DND-41 (cell line): ENCODE results near the gene STAMBP.

ENCODE experiments used
- ATAC-seq: fragments of 200-7000 bp; cut with Tn5 transposase; 3 replicates; pipeline ENCODE4 v1.9.1; 2021; ENCODE audit warnings: low read depth; ENCODE audit not compliant: insufficient read depth
- DNase-seq: peaks from one replicate; pipeline ENCODE4 v3.0.0-alpha.2; 2020
- H2AFZ ChIP-seq: 2 replicates; pipeline ENCODE4 v1.6.0; 2012; ENCODE audit warnings: low read depth, low read length
- H3K27ac ChIP-seq: 2 replicates; pipeline ENCODE4 v1.5.1; 2012; ENCODE audit warnings: low read length, inconsistent platforms
- H3K27me3 ChIP-seq: fragments of 200-600 bp; sonication (generic); 2 replicates; pipeline ENCODE4 v1.6.0; 2012; ENCODE audit warnings: low read length, mild to moderate bottlenecking, inconsistent platforms; ENCODE audit not compliant: insufficient read depth, poor library complexity
- H3K36me3 ChIP-seq: 2 replicates; pipeline ENCODE4 v1.5.1; 2012; ENCODE audit warnings: low read length, inconsistent platforms; ENCODE audit not compliant: insufficient read depth
- H3K4me1 ChIP-seq: 2 replicates; pipeline ENCODE4 v1.5.1; 2012; ENCODE audit warnings: mild to moderate bottlenecking, low read length; ENCODE audit not compliant: insufficient read depth
- H3K4me2 ChIP-seq: 2 replicates; pipeline ENCODE4 v1.6.0; 2012; ENCODE audit warnings: mild to moderate bottlenecking, moderate library complexity, low read length, inconsistent platforms; ENCODE audit not compliant: insufficient read depth
- H3K4me3 ChIP-seq, 2 experiments: fragments of 200-600 bp in 1 of 2; shearing (Covaris generic) in 1 of 2; 2 replicates each; pipeline ENCODE4 v1.5.1; 2012 to 2016; ENCODE audit warnings: inconsistent platforms in 2 of 2, low read length in 2 of 2, mild to moderate bottlenecking in 2 of 2, low read depth in 1 of 2, moderate library complexity in 1 of 2
- H3K79me2 ChIP-seq: 2 replicates; pipeline ENCODE4 v1.6.0; 2012; ENCODE audit warnings: low read length, inconsistent platforms; ENCODE audit not compliant: insufficient read depth
- H3K9ac ChIP-seq: 2 replicates; pipeline ENCODE4 v1.6.0; 2012; ENCODE audit warnings: low read depth, mild to moderate bottlenecking, inconsistent platforms, low read length, moderate library complexity
- H3K9me3 ChIP-seq: 2 replicates; pipeline ENCODE4 v1.5.1; 2012; ENCODE audit warnings: low read length, moderate library complexity, mild to moderate bottlenecking, inconsistent platforms; ENCODE audit not compliant: insufficient read depth, severe bottlenecking
- H4K20me1 ChIP-seq: 2 replicates; pipeline ENCODE4 v1.6.0; 2012; ENCODE audit warnings: low read length; ENCODE audit not compliant: insufficient read depth
- EZH2 ChIP-seq: IDR thresholded peaks from 3 replicates; pipeline ENCODE4 v1.6.1; 2012; ENCODE audit warnings: borderline replicate concordance, low read depth, mild to moderate bottlenecking, moderate library complexity, low read length, inconsistent platforms; ENCODE audit not compliant: severe bottlenecking
- TF ChIP-seq, protein P1 (sequence below): IDR thresholded peaks from 2 replicates; pipeline ENCODE4 v1.5.1; 2012; ENCODE audit warnings: borderline replicate concordance, low read length, moderate library complexity, mild to moderate bottlenecking; ENCODE audit not compliant: poor library complexity, severe bottlenecking; ENCODE audit errors: extremely low read depth

Gene STAMBP

DNA sequence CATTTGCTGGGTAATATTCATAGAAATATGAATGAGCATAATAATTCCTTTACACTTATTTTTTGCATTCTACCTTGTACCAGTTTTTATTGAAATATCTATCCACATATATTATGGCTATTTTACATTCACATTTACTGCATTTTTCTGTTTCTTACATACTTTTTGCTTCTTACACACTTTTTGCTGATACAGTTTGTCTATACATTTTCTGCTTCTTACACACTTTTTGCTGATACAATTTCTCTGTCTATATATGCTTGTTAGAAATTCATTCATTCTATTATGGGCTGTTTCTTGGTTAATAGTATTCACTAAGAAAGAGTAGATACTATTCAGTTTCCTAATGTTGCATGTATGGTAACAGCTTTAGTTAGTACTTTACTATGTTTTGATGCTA lies 16.9 kb upstream of the STAMBP start:
- no peak overlapping the region for H3K9ac ChIP-seq
- H4K20me1 ChIP-seq, result no peaks in the 10 kb centered on the region
- no peak for ATAC-seq
- H3K4me2 ChIP-seq, result no peak overlapping the region
- H3K79me2 ChIP-seq, result no peaks in the 10 kb centered on the region
- TF ChIP-seq, protein P1, sequence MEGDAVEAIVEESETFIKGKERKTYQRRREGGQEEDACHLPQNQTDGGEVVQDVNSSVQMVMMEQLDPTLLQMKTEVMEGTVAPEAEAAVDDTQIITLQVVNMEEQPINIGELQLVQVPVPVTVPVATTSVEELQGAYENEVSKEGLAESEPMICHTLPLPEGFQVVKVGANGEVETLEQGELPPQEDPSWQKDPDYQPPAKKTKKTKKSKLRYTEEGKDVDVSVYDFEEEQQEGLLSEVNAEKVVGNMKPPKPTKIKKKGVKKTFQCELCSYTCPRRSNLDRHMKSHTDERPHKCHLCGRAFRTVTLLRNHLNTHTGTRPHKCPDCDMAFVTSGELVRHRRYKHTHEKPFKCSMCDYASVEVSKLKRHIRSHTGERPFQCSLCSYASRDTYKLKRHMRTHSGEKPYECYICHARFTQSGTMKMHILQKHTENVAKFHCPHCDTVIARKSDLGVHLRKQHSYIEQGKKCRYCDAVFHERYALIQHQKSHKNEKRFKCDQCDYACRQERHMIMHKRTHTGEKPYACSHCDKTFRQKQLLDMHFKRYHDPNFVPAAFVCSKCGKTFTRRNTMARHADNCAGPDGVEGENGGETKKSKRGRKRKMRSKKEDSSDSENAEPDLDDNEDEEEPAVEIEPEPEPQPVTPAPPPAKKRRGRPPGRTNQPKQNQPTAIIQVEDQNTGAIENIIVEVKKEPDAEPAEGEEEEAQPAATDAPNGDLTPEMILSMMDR, result no peak
- no peak for TF ChIP-seq EZH2
- no peaks in the 10 kb centered on the region for H3K36me3 ChIP-seq
- H3K27me3 ChIP-seq, result no peaks in the 10 kb centered on the region
- no peak for DNase-seq
- no peak overlapping the region for H2AFZ ChIP-seq
- H3K4me3 ChIP-seq, result no peak overlapping the region
- no peak overlapping the region for H3K27ac ChIP-seq
- H3K4me1 ChIP-seq, result no peaks in the 10 kb centered on the region
- H3K9me3 ChIP-seq, result no peaks in the 10 kb centered on the region

DNA sequence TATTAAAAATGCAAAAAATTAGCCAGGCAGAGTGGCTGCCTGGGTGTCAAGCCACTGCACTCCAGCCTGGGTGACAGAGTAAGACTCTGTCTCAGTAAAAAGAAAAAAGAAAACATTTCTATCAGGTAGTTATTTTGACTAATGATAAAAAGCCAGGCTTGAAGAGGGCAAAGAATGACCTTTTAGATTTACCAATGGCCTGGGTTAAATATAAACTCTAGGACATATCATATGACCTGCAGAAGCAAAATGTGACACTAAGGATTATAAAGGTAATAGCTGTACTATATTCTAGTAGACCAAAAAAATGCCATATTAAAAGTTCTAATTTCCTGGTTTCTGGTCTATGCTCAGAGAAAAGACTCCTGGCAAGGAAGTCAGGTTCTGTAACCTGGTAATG lies 16.1 kb upstream of the STAMBP start:
- Histone ChIP-seq H3K27ac (no peak overlapping the region), H3K27me3 (no peaks in the 10 kb centered on the region), H3K4me2 (no peak overlapping the region), H2AFZ (no peak overlapping the region), H3K4me1 (no peaks in the 10 kb centered on the region), H3K4me3 (no peak overlapping the region), H3K9me3 (no peaks in the 10 kb centered on the region), H3K36me3 (no peaks in the 10 kb centered on the region), H4K20me1 (no peaks in the 10 kb centered on the region), H3K79me2 (no peaks in the 10 kb centered on the region), H3K9ac (no peak overlapping the region)
- no peak for DNase-seq
- no peak for ATAC-seq
- TF ChIP-seq EZH2, result no peak
- TF ChIP-seq, protein P1, result no peak

DNA sequence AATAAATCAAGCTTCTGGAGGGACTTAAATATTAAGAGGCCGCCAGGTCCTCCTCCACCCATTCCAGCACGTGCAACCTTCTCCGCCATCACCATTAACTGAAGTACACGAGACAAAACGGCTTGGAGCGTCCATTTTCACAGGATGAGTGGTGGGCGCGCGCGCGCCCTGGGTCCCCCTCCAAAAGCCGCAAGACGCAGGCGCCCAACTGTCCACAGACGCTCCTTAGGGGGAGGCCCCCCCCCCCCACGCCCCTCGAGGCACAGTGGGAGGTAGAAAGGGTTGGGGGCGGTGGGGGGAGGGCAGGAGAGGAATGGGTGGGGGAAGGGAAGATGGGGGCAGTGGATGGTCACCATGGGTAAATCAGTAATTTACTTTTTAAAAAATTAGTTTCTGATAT lies 10.5 kb upstream of the STAMBP start:
- no peaks in the 10 kb centered on the region for H4K20me1 ChIP-seq
- H3K4me1 ChIP-seq, result no peaks in the 10 kb centered on the region
- DNase-seq (no peak), ATAC-seq (no peak)
- no peaks in the 10 kb centered on the region for H3K9me3 ChIP-seq
- H3K4me3 ChIP-seq, result no peak overlapping the region
- H2AFZ ChIP-seq, result no peak overlapping the region
- no peaks in the 10 kb centered on the region for H3K27me3 ChIP-seq
- H3K79me2 ChIP-seq, result no peaks in the 10 kb centered on the region
- H3K36me3 ChIP-seq, result no peaks in the 10 kb centered on the region
- H3K9ac ChIP-seq, result no peak overlapping the region
- no peak overlapping the region for H3K4me2 ChIP-seq
- no peak overlapping the region for H3K27ac ChIP-seq
- no peak for TF ChIP-seq EZH2
- TF ChIP-seq, protein P1, result no peak

DNA sequence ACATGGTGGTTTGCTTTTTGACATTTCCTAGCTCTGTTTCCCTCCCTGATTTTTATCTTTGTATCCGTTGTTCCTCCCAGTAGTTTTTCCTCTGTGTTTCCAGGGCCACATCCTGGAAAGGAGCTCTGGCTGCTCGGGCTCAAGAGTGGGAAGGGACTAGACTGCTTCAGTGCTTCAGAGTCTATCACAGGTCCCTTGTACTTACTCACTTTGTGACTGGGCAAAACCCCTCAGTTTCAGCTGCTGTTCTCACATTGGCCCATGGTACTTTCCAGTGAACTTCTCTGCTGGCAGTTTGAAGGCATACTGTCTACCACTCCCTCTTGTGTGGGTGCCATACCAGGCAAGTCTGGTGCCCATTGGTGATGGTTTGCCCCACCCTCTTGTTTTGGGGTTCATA lies 7.5 kb upstream of the STAMBP start:
- no peaks in the 10 kb centered on the region for H3K36me3 ChIP-seq
- H3K27me3 ChIP-seq, result no peaks in the 10 kb centered on the region
- H3K79me2 ChIP-seq, result no peaks in the 10 kb centered on the region
- H3K27ac ChIP-seq, result no peak overlapping the region
- H3K4me1 ChIP-seq, result no peaks in the 10 kb centered on the region
- ATAC-seq (no peak), DNase-seq (no peak)
- H3K4me3 ChIP-seq, result no peak overlapping the region
- H2AFZ ChIP-seq, result no peak overlapping the region
- H3K9ac ChIP-seq, result no peak overlapping the region
- no peak for TF ChIP-seq EZH2
- TF ChIP-seq, protein P1, result no peak
- no peaks in the 10 kb centered on the region for H3K9me3 ChIP-seq
- no peak overlapping the region for H3K4me2 ChIP-seq
- no peaks in the 10 kb centered on the region for H4K20me1 ChIP-seq
